T-cell (primary cell): Measurements from ENCODE around the gene CLIP2. TPM values are rescaled to one million over a fixed set of nuclear protein-coding genes. Genes with fewer than 3 reads are reported as not detected.

ENCODE experiments used
- ATAC-seq, 4 experiments: fragments of 200-7000 bp in 3 of 4; fragments of 150-1000 bp in 1 of 4; cut with Tn5 transposase; replicated peaks in 1 of 4; 1 replicate in 3 of 4; 2 replicates in 1 of 4; pipeline ENCODE4 v1.10.0; 2021; ENCODE audit warnings: moderate library complexity in 3 of 4, mild to moderate bottlenecking in 2 of 4, moderate number of reproducible peaks in 1 of 4
- CTCF ChIA-PET, 2 donors: fragments of 300-600 bp; sonication (Branson Sonifier 250); formaldehyde crosslinking; loops; one replicate each; lab custom pipeline; 2022; ENCODE audit warnings: antibody characterized with exemption in 2 of 2; lab: Charles Lee
- POLR2A ChIA-PET, 2 donors: fragments of 300-600 bp; sonication (Branson Sonifier 250); formaldehyde crosslinking; loops; one replicate each; lab custom pipeline; 2022; ENCODE audit warnings: antibody characterized with exemption in 2 of 2; lab: Charles Lee
- DNase-seq, 35 experiments: peaks; one replicate each; pipeline versions ENCODE4 v3.0.0 to v3.0.0-alpha.2; 2013 to 2023
- H3K27ac ChIP-seq: one replicate; pipeline ENCODE4 v1.5.1; 2013; ENCODE audit warnings: low read length
- H3K27me3 ChIP-seq, 2 experiments: replicated peaks in 1 of 2; 1 replicate in 1 of 2; 2 replicates in 1 of 2; pipeline versions ENCODE4 v1.6.1 to v1.7.0; 2013; ENCODE audit warnings: low read length in 1 of 2, mixed read lengths in 1 of 2; ENCODE audit not compliant: control insufficient read depth in 2 of 2, insufficient read depth in 2 of 2; ENCODE audit errors: extremely low read depth in 1 of 2
- H3K36me3 ChIP-seq, 2 donors: 1 replicate in 1 of 2; 2 replicates in 1 of 2; pipeline versions ENCODE4 v1.6.1 to v1.7.0; 2013; ENCODE audit warnings: low read length in 1 of 2; ENCODE audit not compliant: control insufficient read depth in 2 of 2, insufficient read depth in 1 of 2; ENCODE audit errors: extremely low read depth in 1 of 2
- H3K4me1 ChIP-seq, 2 experiments: 1 replicate in 1 of 2; 2 replicates in 1 of 2; pipeline versions ENCODE4 v1.6.1 to v1.7.0; 2013; ENCODE audit warnings: low read length in 2 of 2, mixed read lengths in 1 of 2; ENCODE audit not compliant: insufficient read depth in 2 of 2, control insufficient read depth in 1 of 2; ENCODE audit errors: extremely low read depth in 1 of 2
- H3K4me3 ChIP-seq, 2 donors: 1 replicate in 1 of 2; 2 replicates in 1 of 2; pipeline versions ENCODE4 v1.5.1 to v1.7.0; 2013; ENCODE audit warnings: mild to moderate bottlenecking in 2 of 2, low read length in 1 of 2, moderate library complexity in 1 of 2; ENCODE audit not compliant: control insufficient read depth in 1 of 2; ENCODE audit errors: extremely low read depth in 1 of 2
- H3K9me3 ChIP-seq: 2 replicates; pipeline ENCODE4 v1.7.0; 2013
- H3K27ac Mint-ChIP-seq, 2 donors: one replicate each; pipeline ENCODE4 v1.8.0; 2020 to 2021; ENCODE audit warnings: mild to moderate bottlenecking in 2 of 2, mixed read lengths in 2 of 2
- H3K27me3 Mint-ChIP-seq, 2 donors: one replicate each; pipeline ENCODE4 v1.8.0; 2021 to 2022; ENCODE audit warnings: mixed read lengths in 2 of 2
- H3K36me3 Mint-ChIP-seq: one replicate; pipeline ENCODE4 v1.8.0; 2021; ENCODE audit warnings: mixed read lengths
- H3K4me1 Mint-ChIP-seq, 3 donors: one replicate each; pipeline ENCODE4 v1.8.0; 2020 to 2022; ENCODE audit warnings: mixed read lengths in 3 of 3, mild to moderate bottlenecking in 1 of 3
- H3K4me3 Mint-ChIP-seq, 3 donors: one replicate each; pipeline ENCODE4 v1.8.0; 2020 to 2022; ENCODE audit warnings: mild to moderate bottlenecking in 3 of 3, mixed read lengths in 3 of 3, moderate library complexity in 3 of 3
- H3K9me3 Mint-ChIP-seq, 3 donors: one replicate each; pipeline ENCODE4 v1.8.0; 2020 to 2022; ENCODE audit warnings: mixed read lengths in 3 of 3
- WGBS: methylation state at CpG from one replicate; pipeline ENCODE4 v1.1.5; 2013; ENCODE audit warnings: missing lambda C conversion rate; ENCODE audit not compliant: insufficient coverage; 5-methylcytosine and 5-hydroxymethylcytosine counted together
- total RNA-seq, 35 experiments: library from RNA in 6 of 35; stranded (reverse) in 6 of 35; fragments of 120-200 nt in 1 of 35; gene quantifications; one replicate each; pipeline versions ENCODE4 v1.2.1 to v1.2.4 and lab custom pipeline; 2013 to 2026

CLIP2 gene
- total RNA-seq, 5 donors from 2014 or later (not counting 1 experiment from before 2014, with no cell fraction given), result 3.1 to 8.5 (median 6.3) TPM

- no peaks in the 10 kb centered on the region for H3K27me3 Mint-ChIP-seq
- H3K36me3 ChIP-seq, result no peaks in the 10 kb centered on the region
- ATAC-seq (no peak), DNase-seq (no peak)
- 88% methylated on average over 6 of the region's 10 CpGs for WGBS
- no peak overlapping the region for H3K27ac Mint-ChIP-seq
- no peak overlapping the region for H3K27ac ChIP-seq
- H3K9me3 Mint-ChIP-seq, result no peaks in the 10 kb centered on the region
- CTCF ChIA-PET, result no interaction called here
- H3K9me3 ChIP-seq, result no peaks in the 10 kb centered on the region
- H3K4me3 Mint-ChIP-seq, result no peak overlapping the region
- no peaks in the 10 kb centered on the region for H3K36me3 Mint-ChIP-seq
- H3K4me1 ChIP-seq, result no peaks in the 10 kb centered on the region
- POLR2A ChIA-PET, result no interaction called here
- H3K4me3 ChIP-seq, result no peak overlapping the region
- no peaks in the 10 kb centered on the region for H3K4me1 Mint-ChIP-seq
- no peaks in the 10 kb centered on the region for H3K27me3 ChIP-seq
Observed at GRCh38 chr7:74365322-74366022, 76.3 kb downstream of the CLIP2 start.

GRCh38 chr7:74371381-74372341, 82.5 kb downstream of the CLIP2 start:
- Mint-ChIP-seq H3K9me3 (no peaks in the 10 kb centered on the region), H3K4me3 (no peak overlapping the region), H3K27me3 (no peaks in the 10 kb centered on the region), H3K4me1 (peaks cover 3 to 8% (median 7%) of the 10 kb centered on the region in 3 donors), H3K27ac (no peak overlapping the region), H3K36me3 (no peaks in the 10 kb centered on the region)
- Histone ChIP-seq H3K4me1 (peaks cover 0 to 6% of the 10 kb centered on the region in 2 experiments), H3K9me3 (no peaks in the 10 kb centered on the region), H3K36me3 (no peaks in the 10 kb centered on the region), H3K4me3 (no peak overlapping the region), H3K27ac (no peak overlapping the region), H3K27me3 (no peaks in the 10 kb centered on the region)
- DNase-seq (no peak), ATAC-seq (no peak)
- WGBS, result 63% methylated on average over 10 of the region's 13 CpGs
- POLR2A ChIA-PET, result interaction anchor here (0.5 to 0.6 kb wide), 2 partner anchors 49 to 1965 kb away, joined by 4 read pairs; no protein-coding TSS in a partner anchor
- CTCF ChIA-PET, result no interaction called here

GRCh38 chr7:74372511-74373111, 83.4 kb downstream of the CLIP2 start:
- WGBS, result 82% methylated on average over 15 of the region's 28 CpGs
- Histone ChIP-seq H3K9me3 (no peaks in the 10 kb centered on the region), H3K4me3 (no peak overlapping the region), H3K27ac (no peak overlapping the region), H3K36me3 (no peaks in the 10 kb centered on the region), H3K4me1 (peaks cover 0 to 6% of the 10 kb centered on the region in 2 experiments), H3K27me3 (no peaks in the 10 kb centered on the region)
- Mint-ChIP-seq H3K4me1 (peaks cover 3 to 8% (median 7%) of the 10 kb centered on the region in 3 donors), H3K27me3 (no peaks in the 10 kb centered on the region), H3K9me3 (no peaks in the 10 kb centered on the region), H3K4me3 (no peak overlapping the region), H3K27ac (no peak overlapping the region), H3K36me3 (no peaks in the 10 kb centered on the region)
- ChIA-PET CTCF (no interaction called here), POLR2A (no interaction called here)
- DNase-seq (no peak), ATAC-seq (no peak)

GRCh38 chr7:74373536-74373935, 84.3 kb downstream of the CLIP2 start:
- ATAC-seq (no peak), DNase-seq (no peak)
- Mint-ChIP-seq H3K27me3 (no peaks in the 10 kb centered on the region), H3K36me3 (no peaks in the 10 kb centered on the region), H3K27ac (no peak overlapping the region), H3K4me1 (peaks cover 3 to 8% (median 7%) of the 10 kb centered on the region in 3 donors), H3K4me3 (no peak overlapping the region), H3K9me3 (no peaks in the 10 kb centered on the region)
- no peaks in the 10 kb centered on the region for H3K36me3 ChIP-seq
- ChIA-PET POLR2A (no interaction called here), CTCF (no interaction called here)
- H3K27me3 ChIP-seq, result no peaks in the 10 kb centered on the region
- H3K4me3 ChIP-seq, result no peak overlapping the region
- no peaks in the 10 kb centered on the region for H3K9me3 ChIP-seq
- H3K4me1 ChIP-seq, result peaks cover 0 to 6% of the 10 kb centered on the region in 2 experiments
- no peak overlapping the region for H3K27ac ChIP-seq
- 80% methylated on average over 2 of the region's 3 CpGs for WGBS

- no peaks in the 10 kb centered on the region for H3K9me3 Mint-ChIP-seq
- H3K36me3 ChIP-seq, result no peaks in the 10 kb centered on the region
- 92% methylated on average over 28 of the region's 31 CpGs for WGBS
- H3K4me3 ChIP-seq, result no peak overlapping the region
- H3K4me3 Mint-ChIP-seq, result no peak overlapping the region
- ChIA-PET CTCF (no interaction called here), POLR2A (interaction anchor here (0.5 to 0.6 kb wide), 2 partner anchors 278 to 1155 kb away, joined by 3 read pairs; no protein-coding TSS in a partner anchor)
- no peak overlapping the region for H3K27ac Mint-ChIP-seq
- no peaks in the 10 kb centered on the region for H3K9me3 ChIP-seq
- no peaks in the 10 kb centered on the region for H3K27me3 ChIP-seq
- DNase-seq (no peak), ATAC-seq (no peak)
- no peaks in the 10 kb centered on the region for H3K36me3 Mint-ChIP-seq
- H3K27ac ChIP-seq, result no peak overlapping the region
- H3K27me3 Mint-ChIP-seq, result no peaks in the 10 kb centered on the region
- H3K4me1 ChIP-seq, result peaks cover 0 to 6% of the 10 kb centered on the region in 2 experiments
- peaks cover 3 to 8% (median 7%) of the 10 kb centered on the region in 3 donors for H3K4me1 Mint-ChIP-seq
Observed at GRCh38 chr7:74375726-74376220, 86.6 kb downstream of the CLIP2 start.
